Thoracic aorta (tissue), 2 donors: ENCODE data around the gene FBXO7. TPM values are rescaled to one million over a fixed set of nuclear protein-coding genes. Genes with fewer than 3 reads are reported as not detected.

Experiments used
- ATAC-seq: fragments of 150-250 bp; one replicate; pipeline ENCODE4 v1.8.0; 2017; ENCODE audit warnings: low read depth; ENCODE audit not compliant: insufficient number of reproducible peaks, low FRiP score
- DNase-seq: peaks from one replicate; pipeline ENCODE4 v3.0.0-alpha.2; 2020; ENCODE audit warnings: low spot score
- H3K27ac ChIP-seq, 2 donors: fragments of 200-600 bp; sonication (generic); 1 replicate in 1 of 2; 2 replicates in 1 of 2; pipeline ENCODE4 v1.5.1; 2016; ENCODE audit warnings: mild to moderate bottlenecking in 2 of 2, moderate library complexity in 2 of 2
- H3K27me3 ChIP-seq: fragments of 200-600 bp; sonication (generic); replicated peaks from 2 replicates; pipeline ENCODE4 v1.6.0; 2016; ENCODE audit warnings: mild to moderate bottlenecking; ENCODE audit not compliant: insufficient read depth
- H3K36me3 ChIP-seq: fragments of 200-600 bp; sonication (generic); one replicate; pipeline ENCODE4 v1.5.1; 2016
- H3K4me1 ChIP-seq, 2 donors: fragments of 200-600 bp; sonication (generic); 1 replicate in 1 of 2; 2 replicates in 1 of 2; pipeline versions ENCODE4 v1.5.1 to v1.6.0; 2016; ENCODE audit warnings: low read depth in 2 of 2, mild to moderate bottlenecking in 1 of 2; ENCODE audit not compliant: control insufficient read depth in 1 of 2
- H3K4me3 ChIP-seq: fragments of 200-600 bp; sonication (generic); 2 replicates; pipeline ENCODE4 v1.5.1; 2016; ENCODE audit warnings: mild to moderate bottlenecking
- H3K9me3 ChIP-seq: fragments of 200-600 bp; sonication (generic); 2 replicates; pipeline ENCODE4 v1.5.1; 2016
- CTCF ChIP-seq: fragments of 200-600 bp; sonication (generic); IDR thresholded peaks from one replicate; pipeline ENCODE4 v1.5.1; 2019; ENCODE audit warnings: antibody characterized with exemption
- total RNA-seq, 2 donors: library from RNA; depleted of rRNA; stranded (reverse); fragments of >200 nt; gene quantifications; one replicate each; pipeline versions ENCODE4 v1.1.0 to v1.2.3, GENCODE V29; 2016

The FBXO7 gene
- total RNA-seq, 2 donors from 2014 or later = 75.7 to 81.3 TPM

GRCh38 chr22:32489377-32489776 lies 14.8 kb downstream of the FBXO7 start:
- ATAC-seq = no peak
- no peak for DNase-seq
- H3K27me3 ChIP-seq = no peaks in the 10 kb centered on the region
- H3K27ac ChIP-seq = no peak overlapping the region
- H3K9me3 ChIP-seq = no peaks in the 10 kb centered on the region
- H3K36me3 ChIP-seq = peaks cover 33% of the 10 kb centered on the region
- no peak for TF ChIP-seq CTCF
- no peak overlapping the region for H3K4me3 ChIP-seq
- H3K4me1 ChIP-seq = peaks cover 0 to 4% of the 10 kb centered on the region in 2 donors

- H3K4me3 ChIP-seq = no peak overlapping the region
- TF ChIP-seq CTCF = no peak
- H3K27me3 ChIP-seq = no peaks in the 10 kb centered on the region
- peaks cover 0 to 4% of the 10 kb centered on the region in 2 donors for H3K4me1 ChIP-seq
- peaks cover 36% of the 10 kb centered on the region for H3K36me3 ChIP-seq
- DNase-seq (no peak), ATAC-seq (no peak)
- no peak overlapping the region for H3K27ac ChIP-seq
- H3K9me3 ChIP-seq = no peaks in the 10 kb centered on the region
Measured at GRCh38 chr22:32490279-32490678, 15.7 kb downstream of the FBXO7 start.

- DNase-seq (no peak), ATAC-seq (no peak)
- H3K27me3 ChIP-seq = no peaks in the 10 kb centered on the region
- no peaks in the 10 kb centered on the region for H3K9me3 ChIP-seq
- no peak overlapping the region for H3K4me3 ChIP-seq
- no peaks in the 10 kb centered on the region for H3K4me1 ChIP-seq
- H3K36me3 ChIP-seq = peaks cover 32% of the 10 kb centered on the region
- no peak for TF ChIP-seq CTCF
- H3K27ac ChIP-seq = no peak overlapping the region
Measured at GRCh38 chr22:32492111-32492510, 17.5 kb downstream of the FBXO7 start.

- H3K27me3 ChIP-seq = no peaks in the 10 kb centered on the region
- TF ChIP-seq CTCF = no peak
- DNase-seq = no peak
- H3K4me1 ChIP-seq = no peaks in the 10 kb centered on the region
- no peak overlapping the region for H3K27ac ChIP-seq
- peaks cover 42% of the 10 kb centered on the region for H3K36me3 ChIP-seq
- ATAC-seq = no peak
- no peak overlapping the region for H3K4me3 ChIP-seq
- H3K9me3 ChIP-seq = no peaks in the 10 kb centered on the region
Measured at GRCh38 chr22:32493551-32493950, 18.9 kb downstream of the FBXO7 start.

- TF ChIP-seq CTCF = no peak
- H3K9me3 ChIP-seq = no peaks in the 10 kb centered on the region
- no peaks in the 10 kb centered on the region for H3K4me1 ChIP-seq
- DNase-seq = no peak
- no peak overlapping the region for H3K27ac ChIP-seq
- peaks cover 42% of the 10 kb centered on the region for H3K36me3 ChIP-seq
- no peak overlapping the region for H3K4me3 ChIP-seq
- no peaks in the 10 kb centered on the region for H3K27me3 ChIP-seq
- ATAC-seq = no peak
Measured at GRCh38 chr22:32494971-32495370, 20.4 kb downstream of the FBXO7 start.
